Left lung (tissue), 10 donors: ENCODE data around the gene CRB2. TPM values are rescaled to one million over a fixed set of nuclear protein-coding genes. Genes with fewer than 3 reads are reported as not detected.

ENCODE experiments used
- ATAC-seq: fragments of 200-7000 bp; cut with Tn5 transposase; one replicate; pipeline ENCODE4 v1.9.1; 2020; ENCODE audit warnings: moderate library complexity
- DNase-seq, 4 donors: peaks; one replicate each; pipeline ENCODE4 v3.0.0-alpha.2; 2013 to 2020
- H3K27ac ChIP-seq, 2 donors: fragments of 200-600 bp; sonication (generic) in 1 of 2; one replicate each; pipeline versions ENCODE4 v1.5.0 to v1.8.0; 2020 to 2021
- H3K27me3 ChIP-seq, 2 donors: fragments of 200-600 bp; sonication (generic) in 1 of 2; one replicate each; pipeline versions ENCODE4 v1.5.0 to v1.8.0; 2020 to 2021
- H3K36me3 ChIP-seq, 2 donors: fragments of 200-600 bp; sonication (generic) in 1 of 2; one replicate each; pipeline versions ENCODE4 v1.5.0 to v1.8.0; 2020 to 2021
- H3K4me1 ChIP-seq, 2 donors: fragments of 200-600 bp; one replicate each; pipeline ENCODE4 v1.8.0; 2021
- H3K4me3 ChIP-seq, 2 donors: fragments of 200-600 bp; sonication (generic) in 1 of 2; one replicate each; pipeline versions ENCODE4 v1.5.0 to v1.8.0; 2020 to 2021; ENCODE audit warnings: mild to moderate bottlenecking in 1 of 2
- H3K9me3 ChIP-seq, 2 donors: fragments of 200-600 bp; sonication (generic) in 1 of 2; one replicate each; pipeline versions ENCODE4 v1.5.0 to v1.8.0; 2020 to 2021
- CTCF ChIP-seq, 2 donors: fragments of 200-600 bp; sonication (generic) in 1 of 2; IDR thresholded peaks; one replicate each; pipeline versions ENCODE4 v1.5.0 to v1.8.0; 2021; ENCODE audit warnings: antibody characterized with exemption in 2 of 2
- intact Hi-C, 2 donors: fragments of 100-400 bp; cut with DNase I; formaldehyde crosslinking; loops; one replicate each; pipeline versions ENCODE4 v1.11.2 to v1.14.2; 2022
- polyA plus RNA-seq, 6 donors: library from polyadenylated mRNA; unstranded; fragments of 120-200 nt; gene quantifications; one replicate each; pipeline ENCODE4 v1.2.1, GENCODE V29; 2013; ENCODE audit not compliant: insufficient read length in 6 of 6
- total RNA-seq, 2 donors: library from RNA; stranded (reverse); fragmentation: NEBNext Ultra II Directional; extraction: Animal tissue kit (Norgen Biotek cat#: 25700); gene quantifications; one replicate each; pipeline ENCODE4 v1.2.1, GENCODE V29; 2021
- donor health status: DM: no; HTN: yes; CAD: no.
- donor health status: DM: no; HTN: no; CAD: no.

Gene CRB2
- total and polyA plus RNA-seq, 8 donors = 0.08 to 0.58 (median 0.34) TPM

- Histone ChIP-seq H3K4me1 (peaks cover 10 to 18% of the 10 kb centered on the region in 2 donors), H3K36me3 (no peaks in the 10 kb centered on the region), H3K27ac (no peak overlapping the region), H3K4me3 (no peak overlapping the region), H3K27me3 (no peaks in the 10 kb centered on the region), H3K9me3 (no peaks in the 10 kb centered on the region)
- DNase-seq = no peak
- peak; percentile 50 for ATAC-seq
- intact Hi-C loops = no loop called here
- no peak for TF ChIP-seq CTCF (IDR thresholded peaks at IDR 0.05)
These were observed 37.0 kb upstream of the CRB2 start for GRCh38 chr9:123318961-123319421.

GRCh38 chr9:123319541-123320339 lies 36.3 kb upstream of the CRB2 start:
- no peak overlapping the region for H3K4me3 ChIP-seq
- H3K27ac ChIP-seq = no peak overlapping the region
- no peaks in the 10 kb centered on the region for H3K36me3 ChIP-seq
- DNase-seq (no peak), ATAC-seq (peak; percentile 57)
- no peaks in the 10 kb centered on the region for H3K9me3 ChIP-seq
- TF ChIP-seq CTCF (IDR thresholded peaks at IDR 0.05) = no peak
- intact Hi-C loops = no loop called here
- peaks cover 10 to 18% of the 10 kb centered on the region in 2 donors for H3K4me1 ChIP-seq
- no peaks in the 10 kb centered on the region for H3K27me3 ChIP-seq

- no peaks in the 10 kb centered on the region for H3K36me3 ChIP-seq
These were observed 35.2 kb upstream of the CRB2 start for GRCh38 chr9:123320814-123321213.

GRCh38 chr9:123321616-123322272 lies 34.3 kb upstream of the CRB2 start:
- DNase-seq (no peak), ATAC-seq (no peak)
- no peaks in the 10 kb centered on the region for H3K27me3 ChIP-seq
- no peaks in the 10 kb centered on the region for H3K9me3 ChIP-seq
- intact Hi-C loops = no loop called here
- H3K36me3 ChIP-seq = no peaks in the 10 kb centered on the region
- no peak overlapping the region for H3K27ac ChIP-seq
- no peak for TF ChIP-seq CTCF (IDR thresholded peaks at IDR 0.05)
- H3K4me3 ChIP-seq = no peak overlapping the region
- H3K4me1 ChIP-seq = peaks cover 10 to 18% of the 10 kb centered on the region in 2 donors

More at GRCh38 chr9:123320814-123321213, 35.2 kb upstream of the CRB2 start:
- no peak for TF ChIP-seq CTCF (IDR thresholded peaks at IDR 0.05)
- Histone ChIP-seq H3K9me3 (no peaks in the 10 kb centered on the region), H3K4me1 (peaks cover 10 to 18% of the 10 kb centered on the region in 2 donors), H3K4me3 (no peak overlapping the region), H3K27me3 (no peaks in the 10 kb centered on the region), H3K27ac (no peak overlapping the region)
- DNase-seq = no peak
- intact Hi-C loops = no loop called here
- no peak for ATAC-seq
